Gastrocnemius medialis (tissue), 4 donors: Measurements from ENCODE around the gene SOWAHB. TPM values are rescaled to one million over a fixed set of nuclear protein-coding genes. Genes with fewer than 3 reads are reported as not detected.
"Not testable (repeated sequence)": the region's sequence is repeated elsewhere in the genome, so short reads cannot be mapped to it uniquely, and the experiment has no call there.

ENCODE experiments used
- ATAC-seq, 2 donors: fragments of 150-250 bp; one replicate each; pipeline ENCODE4 v1.9.1; 2016
- DNase-seq, 2 donors: peaks; one replicate each; pipeline ENCODE4 v3.0.0-alpha.2; 2019
- H3K27ac ChIP-seq, 4 donors: fragments of 200-600 bp; sonication (generic); 1 replicate in 1 of 4; 2 replicates in 3 of 4; pipeline ENCODE4 v1.5.1; 2016 to 2018; ENCODE audit warnings: mild to moderate bottlenecking in 2 of 4, moderate library complexity in 1 of 4
- H3K27me3 ChIP-seq, 3 donors: fragments of 200-600 bp; sonication (generic) in 2 of 3; 1 replicate in 1 of 3; 2 replicates in 2 of 3; pipeline versions ENCODE4 v1.5.1 to v1.6.0; 2016 to 2019; ENCODE audit warnings: mild to moderate bottlenecking in 1 of 3, moderate library complexity in 1 of 3
- H3K36me3 ChIP-seq, 2 donors: fragments of 200-600 bp; sonication (generic) in 1 of 2; one replicate each; pipeline ENCODE4 v1.5.1; 2017 to 2018
- H3K4me1 ChIP-seq, 2 donors: fragments of 200-600 bp; sonication (generic) in 1 of 2; one replicate each; pipeline ENCODE4 v1.5.1; 2016 to 2017; ENCODE audit warnings: mild to moderate bottlenecking in 2 of 2
- H3K4me3 ChIP-seq, 4 donors: fragments of 200-600 bp; sonication (generic) in 3 of 4; 1 replicate in 1 of 4; 2 replicates in 3 of 4; pipeline ENCODE4 v1.5.1; 2016 to 2019; ENCODE audit warnings: mild to moderate bottlenecking in 2 of 4
- H3K9me3 ChIP-seq, 3 donors: fragments of 200-600 bp; sonication (generic) in 2 of 3; 1 replicate in 1 of 3; 2 replicates in 2 of 3; pipeline ENCODE4 v1.5.1; 2016 to 2019
- POLR2A ChIP-seq, 2 donors: fragments of 450-650 bp; IDR thresholded peaks; one replicate each; pipeline ENCODE4 v1.6.1; 2017; ENCODE audit warnings: antibody characterized with exemption in 2 of 2, mild to moderate bottlenecking in 2 of 2, moderate library complexity in 2 of 2
- in situ Hi-C, 4 donors: fragments of 200-750 bp; cut with MboI; loops; one replicate each; pipeline versions ENCODE4 v1.15.0 to v1.8.0; 2017; ENCODE audit warnings: low sequenced_read_pairs in 4 of 4
- intact Hi-C: fragments of 100-400 bp; cut with DNase I; formaldehyde crosslinking; loops from one replicate; pipeline ENCODE4 v1.15.1; 2023; ENCODE audit warnings: low total_unique reads
- total RNA-seq, 4 donors: library from RNA; depleted of rRNA; stranded (reverse); fragments of >200 nt; gene quantifications; one replicate each; pipeline versions ENCODE4 v1.1.0 to v1.2.3, GENCODE V29; 2016
- TF ChIP-seq, protein P1 (sequence below), 5 experiments: fragments of 450-650 bp in 3 of 5; fragments of 200-600 bp in 2 of 5; sonication (generic) in 2 of 5; IDR thresholded peaks in 4 of 5; conservative IDR thresholded peaks in 1 of 5; 1 replicate in 4 of 5; 2 replicates in 1 of 5; pipeline ENCODE4 v1.5.1; 2016 to 2019; ENCODE audit warnings: antibody characterized with exemption in 5 of 5, mild to moderate bottlenecking in 3 of 5, moderate library complexity in 3 of 5

Gene SOWAHB
- total RNA-seq, 4 donors from 2014 or later: 0.12 TPM; not detected in 3

DNA sequence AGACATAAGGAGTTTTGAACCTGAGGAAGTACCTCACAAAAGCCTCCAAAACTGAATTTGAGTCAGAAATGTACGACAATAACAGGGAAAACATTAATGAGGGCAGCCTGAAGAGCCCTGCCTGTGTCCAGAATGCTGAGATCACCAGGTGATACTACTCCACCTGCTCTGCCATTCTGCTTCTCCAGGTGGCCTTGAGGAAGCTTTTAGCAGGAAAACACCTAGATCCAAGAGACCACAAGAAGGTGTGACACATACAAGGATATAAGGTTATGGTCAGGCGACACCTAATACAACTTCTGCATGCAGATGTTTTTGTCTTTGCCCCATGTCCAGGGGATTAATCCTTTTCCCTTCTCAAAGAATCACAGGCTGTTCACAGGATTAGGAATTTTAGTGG, 15.3 kb downstream of the SOWAHB start:
- Histone ChIP-seq H3K4me1 (no peaks in the 10 kb centered on the region), H3K27ac (no peak overlapping the region), H3K4me3 (no peak overlapping the region), H3K9me3 (no peaks in the 10 kb centered on the region), H3K27me3 (peaks cover 0 to 2% (median 0%) of the 10 kb centered on the region in 3 donors), H3K36me3 (no peaks in the 10 kb centered on the region)
- intact Hi-C loops: no loop called here
- no peak for ATAC-seq
- no peak for DNase-seq
- no peak for TF ChIP-seq POLR2A (IDR thresholded peaks at IDR 0.05)
- TF ChIP-seq, protein P1, sequence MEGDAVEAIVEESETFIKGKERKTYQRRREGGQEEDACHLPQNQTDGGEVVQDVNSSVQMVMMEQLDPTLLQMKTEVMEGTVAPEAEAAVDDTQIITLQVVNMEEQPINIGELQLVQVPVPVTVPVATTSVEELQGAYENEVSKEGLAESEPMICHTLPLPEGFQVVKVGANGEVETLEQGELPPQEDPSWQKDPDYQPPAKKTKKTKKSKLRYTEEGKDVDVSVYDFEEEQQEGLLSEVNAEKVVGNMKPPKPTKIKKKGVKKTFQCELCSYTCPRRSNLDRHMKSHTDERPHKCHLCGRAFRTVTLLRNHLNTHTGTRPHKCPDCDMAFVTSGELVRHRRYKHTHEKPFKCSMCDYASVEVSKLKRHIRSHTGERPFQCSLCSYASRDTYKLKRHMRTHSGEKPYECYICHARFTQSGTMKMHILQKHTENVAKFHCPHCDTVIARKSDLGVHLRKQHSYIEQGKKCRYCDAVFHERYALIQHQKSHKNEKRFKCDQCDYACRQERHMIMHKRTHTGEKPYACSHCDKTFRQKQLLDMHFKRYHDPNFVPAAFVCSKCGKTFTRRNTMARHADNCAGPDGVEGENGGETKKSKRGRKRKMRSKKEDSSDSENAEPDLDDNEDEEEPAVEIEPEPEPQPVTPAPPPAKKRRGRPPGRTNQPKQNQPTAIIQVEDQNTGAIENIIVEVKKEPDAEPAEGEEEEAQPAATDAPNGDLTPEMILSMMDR (IDR thresholded peaks at IDR 0.05 in 4 of 5, conservative IDR thresholded peaks at IDR 0.05 in 1 of 5): no peak
- in situ Hi-C loops: no loop called here

DNA sequence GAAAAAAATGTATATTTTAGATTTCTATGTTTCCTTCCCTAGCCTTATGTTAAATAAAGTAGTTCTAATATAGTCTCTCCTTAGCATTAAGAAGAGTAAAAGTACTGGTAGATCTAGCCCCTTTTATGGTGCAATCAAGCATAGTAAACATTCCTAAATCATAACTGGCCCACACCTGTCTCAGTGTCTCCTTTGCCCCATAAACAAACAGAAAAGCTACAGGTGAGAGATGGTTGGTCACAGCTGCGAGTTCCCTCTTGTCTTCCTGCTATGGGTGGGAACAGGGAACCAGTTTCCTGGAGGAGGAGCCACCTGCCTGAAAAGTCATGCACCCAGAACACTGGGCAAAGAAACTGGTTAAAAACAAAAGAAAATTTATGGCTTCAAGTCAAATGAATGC, 16.6 kb downstream of the SOWAHB start:
- Histone ChIP-seq H3K4me3 (no peak overlapping the region), H3K9me3 (no peaks in the 10 kb centered on the region), H3K27ac (no peak overlapping the region), H3K4me1 (no peaks in the 10 kb centered on the region), H3K36me3 (no peaks in the 10 kb centered on the region), H3K27me3 (peaks cover 0 to 2% (median 0%) of the 10 kb centered on the region in 3 donors)
- DNase-seq: no peak
- no peak for TF ChIP-seq POLR2A (IDR thresholded peaks at IDR 0.05)
- TF ChIP-seq, protein P1 (IDR thresholded peaks at IDR 0.05 in 4 of 5, conservative IDR thresholded peaks at IDR 0.05 in 1 of 5): no peak
- ATAC-seq: no peak
- intact Hi-C loops (no loop called here), in situ Hi-C loops (no loop called here)

DNA sequence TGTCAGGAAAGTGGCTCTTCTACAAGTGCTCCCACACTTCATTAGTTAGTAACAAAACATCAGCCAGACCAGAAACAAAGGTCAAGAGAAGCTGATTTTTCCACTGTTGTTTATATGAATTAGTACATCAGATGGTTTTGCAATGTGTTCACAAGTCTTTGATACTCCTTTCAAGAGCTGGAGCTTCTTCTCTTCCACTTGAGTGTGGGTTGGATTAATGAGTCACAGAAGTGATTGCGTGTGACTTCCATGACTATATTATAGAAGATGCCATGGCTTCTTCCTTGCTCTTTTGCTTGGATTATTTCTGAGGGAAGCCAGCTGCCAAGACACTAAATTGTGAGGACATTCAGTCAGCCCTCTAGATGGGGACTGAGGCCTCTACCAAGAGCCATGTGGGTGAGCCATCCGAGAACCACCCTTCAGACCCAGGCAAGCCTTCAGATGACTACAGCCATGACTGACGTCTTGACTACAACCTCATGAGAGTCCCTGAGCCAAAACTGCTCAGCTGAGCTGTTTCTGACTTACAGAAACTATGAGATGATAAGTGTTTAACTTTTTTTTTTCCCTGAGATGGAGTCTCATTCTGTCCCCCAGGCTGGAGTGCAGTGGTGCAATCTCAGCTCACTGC, 18.1 kb downstream of the SOWAHB start:
- Histone ChIP-seq H3K9me3 (no peaks in the 10 kb centered on the region), H3K36me3 (no peaks in the 10 kb centered on the region), H3K27ac (no peak overlapping the region), H3K27me3 (peaks cover 0 to 2% (median 0%) of the 10 kb centered on the region in 3 donors), H3K4me1 (no peaks in the 10 kb centered on the region), H3K4me3 (no peak overlapping the region)
- no peak for DNase-seq
- TF ChIP-seq, protein P1 (IDR thresholded peaks at IDR 0.05 in 4 of 5, conservative IDR thresholded peaks at IDR 0.05 in 1 of 5): no peak
- TF ChIP-seq POLR2A (IDR thresholded peaks at IDR 0.05): no peak
- in situ Hi-C loops: no loop called here
- intact Hi-C loops: no loop called here
- no peak for ATAC-seq

DNA sequence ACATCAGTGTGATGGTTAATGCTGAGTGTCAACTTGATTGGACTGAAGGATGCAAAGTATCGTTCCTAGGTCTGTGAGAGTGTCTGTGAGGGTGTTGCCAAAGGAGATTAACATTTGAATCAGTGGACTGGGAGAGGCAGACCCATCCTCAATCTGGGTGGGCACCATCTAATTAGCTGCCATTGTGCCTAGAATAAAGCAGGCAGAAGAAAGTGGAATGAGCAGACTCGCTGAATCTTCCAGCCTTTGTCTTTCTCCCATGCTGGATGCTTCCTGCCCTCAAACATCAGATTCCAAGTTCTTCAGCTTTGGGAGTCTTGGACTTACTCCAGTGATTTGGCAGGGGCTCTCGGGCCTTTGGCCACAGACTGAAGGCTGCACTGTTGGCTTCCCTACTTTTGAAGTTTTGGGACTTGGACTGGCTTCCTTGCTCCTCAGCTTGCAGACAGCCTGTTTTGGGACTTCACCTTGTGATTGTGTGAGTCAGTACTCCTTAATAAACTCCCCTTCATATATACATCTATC, 19.2 kb downstream of the SOWAHB start:
- in situ Hi-C loops, H3K4me3 ChIP-seq, DNase-seq, H3K9me3 ChIP-seq, H3K27ac ChIP-seq, H3K36me3 ChIP-seq, intact Hi-C loops, H3K4me1 ChIP-seq, ATAC-seq, H3K27me3 ChIP-seq: not testable (repeated sequence)

DNA sequence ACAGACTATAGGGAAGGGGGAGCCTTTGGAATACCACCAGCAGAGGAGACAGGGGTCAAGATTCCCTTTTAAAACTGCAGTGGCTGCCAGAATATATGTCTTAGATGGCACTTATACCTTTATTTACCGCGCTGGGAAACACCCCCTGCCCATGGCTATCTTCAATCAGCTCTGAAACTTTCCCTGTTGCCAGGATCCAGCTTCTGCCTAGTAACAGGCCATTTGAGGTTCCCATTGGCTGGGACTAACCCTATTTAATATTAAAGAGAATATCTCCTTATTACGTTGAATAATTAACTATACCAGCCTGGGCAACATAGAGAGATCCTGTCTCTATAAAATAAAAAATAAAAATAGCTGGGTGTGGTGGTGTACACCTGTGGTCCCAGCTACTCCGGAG, 23.8 kb downstream of the SOWAHB start:
- no peak for TF ChIP-seq POLR2A (IDR thresholded peaks at IDR 0.05)
- TF ChIP-seq, protein P1 (IDR thresholded peaks at IDR 0.05 in 4 of 5, conservative IDR thresholded peaks at IDR 0.05 in 1 of 5): no peak
- Histone ChIP-seq H3K9me3 (no peaks in the 10 kb centered on the region), H3K4me1 (no peaks in the 10 kb centered on the region), H3K4me3 (no peak overlapping the region), H3K36me3 (no peaks in the 10 kb centered on the region), H3K27ac (no peak overlapping the region), H3K27me3 (peaks cover 0 to 2% (median 0%) of the 10 kb centered on the region in 3 donors)
- DNase-seq (no peak), ATAC-seq (no peak)
- intact Hi-C loops: no loop called here
- in situ Hi-C loops: no loop called here
